GM10248 (cell line): ENCODE measurements around the gene RGS6.

ENCODE experiments used
- CTCF ChIA-PET: fragments of 300-600 bp; sonication (Branson Sonifier 250); formaldehyde crosslinking; extraction: SDS; loops from one replicate; lab custom pipeline; 2021; ENCODE audit warnings: antibody characterized with exemption; lab: Yijun Ruan, JAX
- POLR2A ChIA-PET: fragments of 350-650 bp; sonication (Branson Sonifier 250); formaldehyde crosslinking; extraction: SDS; loops from one replicate; lab custom pipeline; 2020; ENCODE audit warnings: antibody characterized with exemption; lab: Yijun Ruan, JAX
- DNase-seq: peaks from one replicate; pipeline ENCODE4 v3.0.0; 2012; ENCODE audit errors: extremely low spot score
- CTCF ChIP-seq: IDR thresholded peaks from 2 replicates; pipeline ENCODE4 v1.5.1; 2012; ENCODE audit warnings: mild to moderate bottlenecking, low read depth; ENCODE audit errors: extremely low read depth, missing control alignments, control extremely low read depth

RGS6 gene

GRCh38 chr14:71961972-71962371 lies 29.7 kb downstream of the RGS6 start:
- CTCF ChIA-PET: no interaction called here
- no peak for TF ChIP-seq CTCF
- no peak for DNase-seq
- POLR2A ChIA-PET: interaction anchor here (0.6 kb wide), 1 partner anchor 10 kb away, joined by 3 read pairs; no protein-coding TSS in a partner anchor

- ChIA-PET CTCF (no interaction called here), POLR2A (no interaction called here)
- no peak for TF ChIP-seq CTCF
- DNase-seq: no peak
Measured at GRCh38 chr14:71964716-71965115, 32.5 kb downstream of the RGS6 start.

GRCh38 chr14:71966528-71966927 lies 34.3 kb downstream of the RGS6 start:
- CTCF ChIA-PET: no interaction called here
- POLR2A ChIA-PET: no interaction called here
- no peak for TF ChIP-seq CTCF
- DNase-seq: no peak

- ChIA-PET POLR2A (no interaction called here), CTCF (interaction anchor here (1.2 kb wide), 1 partner anchor 57 kb away, joined by 4 read pairs; no protein-coding TSS in a partner anchor)
- DNase-seq: no peak
- TF ChIP-seq CTCF: no peak
Measured at GRCh38 chr14:71967704-71968103, 35.5 kb downstream of the RGS6 start.

GRCh38 chr14:71970272-71970671 lies 38.0 kb downstream of the RGS6 start:
- no peak for DNase-seq
- CTCF ChIA-PET: interaction anchor here (1.1 to 1.7 kb wide), 2 partner anchors 12 to 37 kb away, joined by 3 to 5 read pairs; no protein-coding TSS in a partner anchor
- no peak for TF ChIP-seq CTCF
- POLR2A ChIA-PET: no interaction called here

- no peak for DNase-seq
- no peak for TF ChIP-seq CTCF
- ChIA-PET CTCF (interaction anchor here (1.1 kb wide), 1 partner anchor 10 kb away, joined by 3 read pairs; no protein-coding TSS in a partner anchor), POLR2A (no interaction called here)
Measured at GRCh38 chr14:71985538-71986189, 53.4 kb downstream of the RGS6 start.
